Body of pancreas (tissue), 4 donors: ENCODE measurements around the gene DNAH8.
"Not testable (repeated sequence)": the region's sequence is repeated elsewhere in the genome, so short reads cannot be mapped to it uniquely, and the experiment has no call there.

Source experiments
- POLR2A ChIP-seq, 3 donors: fragments of 450-650 bp; IDR thresholded peaks; one replicate each; pipeline ENCODE4 v1.6.1; 2016; ENCODE audit warnings: antibody characterized with exemption in 3 of 3, mild to moderate bottlenecking in 2 of 3
- TF ChIP-seq, protein P1 (sequence below), 7 experiments: fragments of 450-650 bp in 4 of 7; fragments of 200-600 bp in 3 of 7; sonication (generic) in 3 of 7; IDR thresholded peaks; one replicate each; pipeline ENCODE4 v1.5.1; 2016 to 2019; ENCODE audit warnings: antibody characterized with exemption in 7 of 7

DNA sequence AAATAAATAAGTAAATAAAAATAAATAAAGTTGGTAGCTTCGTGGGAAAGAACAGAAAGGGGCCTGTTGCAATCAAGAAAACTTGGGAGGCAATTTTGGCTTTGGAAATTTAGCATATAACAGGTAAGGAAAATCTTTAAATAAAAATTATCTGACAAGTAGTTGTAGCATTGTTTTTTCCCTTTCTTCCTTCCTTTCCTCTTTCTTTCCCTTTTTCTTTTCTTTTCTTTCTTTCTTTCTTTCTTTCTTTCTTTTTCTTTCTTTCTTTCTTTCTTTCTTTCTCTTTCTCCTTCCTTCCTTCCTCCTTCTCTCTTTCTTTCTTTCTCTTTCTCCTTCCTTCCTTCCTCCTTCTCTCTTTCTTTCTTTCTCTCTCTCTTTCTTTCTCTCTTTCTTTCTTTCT lies 158.7 kb downstream of the DNAH8 start:
- TF ChIP-seq, protein P1, sequence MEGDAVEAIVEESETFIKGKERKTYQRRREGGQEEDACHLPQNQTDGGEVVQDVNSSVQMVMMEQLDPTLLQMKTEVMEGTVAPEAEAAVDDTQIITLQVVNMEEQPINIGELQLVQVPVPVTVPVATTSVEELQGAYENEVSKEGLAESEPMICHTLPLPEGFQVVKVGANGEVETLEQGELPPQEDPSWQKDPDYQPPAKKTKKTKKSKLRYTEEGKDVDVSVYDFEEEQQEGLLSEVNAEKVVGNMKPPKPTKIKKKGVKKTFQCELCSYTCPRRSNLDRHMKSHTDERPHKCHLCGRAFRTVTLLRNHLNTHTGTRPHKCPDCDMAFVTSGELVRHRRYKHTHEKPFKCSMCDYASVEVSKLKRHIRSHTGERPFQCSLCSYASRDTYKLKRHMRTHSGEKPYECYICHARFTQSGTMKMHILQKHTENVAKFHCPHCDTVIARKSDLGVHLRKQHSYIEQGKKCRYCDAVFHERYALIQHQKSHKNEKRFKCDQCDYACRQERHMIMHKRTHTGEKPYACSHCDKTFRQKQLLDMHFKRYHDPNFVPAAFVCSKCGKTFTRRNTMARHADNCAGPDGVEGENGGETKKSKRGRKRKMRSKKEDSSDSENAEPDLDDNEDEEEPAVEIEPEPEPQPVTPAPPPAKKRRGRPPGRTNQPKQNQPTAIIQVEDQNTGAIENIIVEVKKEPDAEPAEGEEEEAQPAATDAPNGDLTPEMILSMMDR (IDR thresholded peaks at IDR 0.05) = not testable (repeated sequence)
- not testable (repeated sequence) for TF ChIP-seq POLR2A (IDR thresholded peaks at IDR 0.05)
